Neural progenitor cell (in vitro differentiated cells): ENCODE results near the gene SLC47A1. TPM values are rescaled to one million over a fixed set of nuclear protein-coding genes. Genes with fewer than 3 reads are reported as not detected.
"Not testable (repeated sequence)": the region's sequence is repeated elsewhere in the genome, so short reads cannot be mapped to it uniquely, and the experiment has no call there.

ENCODE experiments used
- DNase-seq: peaks from one replicate; pipeline ENCODE4 v3.0.0-alpha.2; 2016; ENCODE audit warnings: low spot score
- H2AFZ ChIP-seq: fragments of 200-600 bp; sonication (generic); replicated peaks from 2 replicates; pipeline ENCODE4 v1.6.1; 2016; ENCODE audit warnings: antibody characterized with exemption
- H3F3A ChIP-seq: fragments of 200-600 bp; sonication (generic); 2 replicates; pipeline ENCODE4 v1.6.1; 2016; ENCODE audit warnings: antibody characterized with exemption, low read depth
- H3K27ac ChIP-seq: fragments of 200-600 bp; sonication (generic); 2 replicates; pipeline ENCODE4 v1.5.1; 2016; ENCODE audit warnings: mild to moderate bottlenecking
- H3K27me3 ChIP-seq: fragments of 200-600 bp; sonication (generic); 2 replicates; pipeline ENCODE4 v1.6.1; 2016; ENCODE audit warnings: mild to moderate bottlenecking, moderate library complexity
- H3K36me3 ChIP-seq: fragments of 200-600 bp; sonication (generic); 2 replicates; pipeline ENCODE4 v1.5.1; 2016
- H3K4me1 ChIP-seq: fragments of 200-600 bp; sonication (generic); 2 replicates; pipeline ENCODE4 v1.6.1; 2016; ENCODE audit warnings: mixed run types
- H3K4me2 ChIP-seq: fragments of 200-600 bp; sonication (generic); 2 replicates; pipeline ENCODE4 v1.6.1; 2016
- H3K4me3 ChIP-seq: fragments of 200-600 bp; sonication (generic); 2 replicates; pipeline ENCODE4 v1.5.1; 2016
- H3K79me2 ChIP-seq: fragments of 200-600 bp; sonication (generic); 2 replicates; pipeline ENCODE4 v1.6.1; 2016; ENCODE audit warnings: low read depth
- H3K9ac ChIP-seq: fragments of 200-600 bp; sonication (generic); 2 replicates; pipeline ENCODE4 v1.6.1; 2016
- H3K9me3 ChIP-seq: fragments of 200-600 bp; sonication (generic); 2 replicates; pipeline ENCODE4 v1.5.1; 2016; ENCODE audit warnings: low read depth
- H4K20me1 ChIP-seq: fragments of 200-600 bp; sonication (generic); 2 replicates; pipeline ENCODE4 v1.6.1; 2016; ENCODE audit warnings: low read depth
- H3K27ac Mint-ChIP-seq: 3 replicates; pipeline ENCODE4 v1.8.0; 2021; ENCODE audit warnings: mixed read lengths
- H3K27me3 Mint-ChIP-seq: 2 replicates; pipeline ENCODE4 v1.8.0; 2022; ENCODE audit warnings: low read depth, mild to moderate bottlenecking, inconsistent platforms, moderate library complexity, mixed read lengths; ENCODE audit not compliant: insufficient read depth
- H3K36me3 Mint-ChIP-seq: 3 replicates; pipeline ENCODE4 v1.8.0; 2021; ENCODE audit warnings: mixed read lengths
- H3K4me1 Mint-ChIP-seq: 3 replicates; pipeline ENCODE4 v1.8.0; 2021; ENCODE audit warnings: mixed read lengths
- H3K4me3 Mint-ChIP-seq: 3 replicates; pipeline ENCODE4 v1.8.0; 2021; ENCODE audit warnings: mild to moderate bottlenecking, moderate library complexity, mixed read lengths
- H3K9me3 Mint-ChIP-seq: 3 replicates; pipeline ENCODE4 v1.8.0; 2020; ENCODE audit warnings: mixed read lengths
- CTCF ChIP-seq: fragments of 200-600 bp; sonication (generic); IDR thresholded peaks from 2 replicates; pipeline ENCODE4 v1.5.1; 2017; ENCODE audit warnings: antibody characterized with exemption, mild to moderate bottlenecking
- EZH2 ChIP-seq: fragments of 200-600 bp; sonication (generic); IDR thresholded peaks from 2 replicates; pipeline ENCODE4 v1.6.1; 2017; ENCODE audit warnings: antibody characterized with exemption, mild to moderate bottlenecking, moderate library complexity
- EZH2phosphoT487 ChIP-seq: fragments of 200-600 bp; sonication (generic); IDR thresholded peaks from 2 replicates; pipeline ENCODE4 v1.6.1; 2017; ENCODE audit warnings: antibody characterized with exemption
- total RNA-seq: library from RNA; depleted of rRNA; stranded (reverse); fragments of >200 nt; gene quantifications from 2 replicates; pipeline ENCODE4 v1.2.3, GENCODE V29; 2015; ENCODE audit warnings: low replicate concordance

Gene SLC47A1
- total RNA-seq, 1 donor from 2014 or later, result 2.1 TPM

GRCh38 chr17:19520641-19521040 is 13.0 kb upstream of the SLC47A1 start:
- Histone ChIP-seq H3K79me2 (no peaks in the 10 kb centered on the region), H3K4me2 (no peak overlapping the region), H3K9ac (no peak overlapping the region), H3K4me1 (no peaks in the 10 kb centered on the region), H3K27me3 (no peaks in the 10 kb centered on the region), H4K20me1 (no peaks in the 10 kb centered on the region), H3K27ac (no peak overlapping the region), H3K9me3 (no peaks in the 10 kb centered on the region), H3K36me3 (no peaks in the 10 kb centered on the region), H3F3A (no peaks in the 10 kb centered on the region), H2AFZ (no peak overlapping the region), H3K4me3 (no peak overlapping the region)
- Mint-ChIP-seq H3K27ac (no peak overlapping the region), H3K4me3 (no peak overlapping the region), H3K27me3 (peaks cover 2% of the 10 kb centered on the region), H3K4me1 (no peaks in the 10 kb centered on the region), H3K36me3 (no peaks in the 10 kb centered on the region), H3K9me3 (no peaks in the 10 kb centered on the region)
- TF ChIP-seq EZH2 (no peak), CTCF (no peak), EZH2phosphoT487 (no peak)
- DNase-seq, result no peak

- Histone ChIP-seq H3K27me3 (no peaks in the 10 kb centered on the region), H4K20me1 (no peaks in the 10 kb centered on the region), H3K36me3 (no peaks in the 10 kb centered on the region), H3F3A (no peaks in the 10 kb centered on the region), H3K9ac (no peak overlapping the region), H3K9me3 (no peaks in the 10 kb centered on the region), H3K4me3 (no peak overlapping the region), H3K79me2 (no peaks in the 10 kb centered on the region), H3K27ac (no peak overlapping the region), H2AFZ (no peak overlapping the region), H3K4me1 (no peaks in the 10 kb centered on the region), H3K4me2 (no peak overlapping the region)
- H3K4me1 Mint-ChIP-seq, result no peaks in the 10 kb centered on the region
- no peak overlapping the region for H3K4me3 Mint-ChIP-seq
- no peak for DNase-seq
- no peaks in the 10 kb centered on the region for H3K36me3 Mint-ChIP-seq
- H3K27me3 Mint-ChIP-seq, result peaks cover 7% of the 10 kb centered on the region
- no peaks in the 10 kb centered on the region for H3K9me3 Mint-ChIP-seq
- no peak for TF ChIP-seq EZH2phosphoT487
- no peak for TF ChIP-seq EZH2
- no peak for TF ChIP-seq CTCF
- H3K27ac Mint-ChIP-seq, result no peak overlapping the region
Measured at GRCh38 chr17:19523690-19524089, 10.0 kb upstream of the SLC47A1 start.

DNA sequence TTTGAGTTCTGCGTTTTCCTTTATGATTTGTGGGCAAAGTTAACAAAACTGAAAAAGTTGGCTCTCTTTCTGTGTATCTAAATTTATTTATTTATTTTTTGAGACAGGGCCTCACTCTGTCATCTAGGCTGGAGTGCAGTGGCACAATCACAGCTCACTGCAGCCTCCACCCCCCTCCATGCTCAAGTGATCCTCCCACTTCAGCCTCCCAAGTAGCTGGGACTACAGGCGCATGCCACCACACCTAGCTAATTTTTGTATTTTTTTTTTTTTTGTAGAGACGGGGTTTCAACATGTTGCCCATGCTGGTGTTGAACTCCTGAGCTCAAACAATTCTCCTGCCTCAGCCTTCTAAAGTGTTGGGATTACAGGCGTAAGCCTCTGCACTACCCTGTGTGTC is 6.7 kb upstream of the SLC47A1 start:
- not testable (repeated sequence) for H3F3A ChIP-seq, H3K4me3 ChIP-seq, H3K4me1 ChIP-seq, H4K20me1 ChIP-seq, H3K9me3 ChIP-seq, H3K4me1 Mint-ChIP-seq, H2AFZ ChIP-seq, H3K9ac ChIP-seq, H3K36me3 ChIP-seq, H3K27ac Mint-ChIP-seq, H3K4me2 ChIP-seq, H3K27ac ChIP-seq, DNase-seq, H3K36me3 Mint-ChIP-seq, H3K4me3 Mint-ChIP-seq, H3K79me2 ChIP-seq, H3K27me3 Mint-ChIP-seq, H3K9me3 Mint-ChIP-seq
- H3K27me3 ChIP-seq, result peaks cover 13% of the 10 kb centered on the region

- H3K9me3 ChIP-seq, result no peaks in the 10 kb centered on the region
- H3K4me3 Mint-ChIP-seq, result no peak overlapping the region
- H3K36me3 Mint-ChIP-seq, result no peaks in the 10 kb centered on the region
- H3F3A ChIP-seq, result peaks cover 8% of the 10 kb centered on the region
- H3K4me1 ChIP-seq, result peaks cover 5% of the 10 kb centered on the region
- H3K9ac ChIP-seq, result no peak overlapping the region
- no peak overlapping the region for H3K4me3 ChIP-seq
- TF ChIP-seq EZH2phosphoT487, result no peak
- H3K27me3 ChIP-seq, result peaks cover 56% of the 10 kb centered on the region
- H3K4me2 ChIP-seq, result no peak overlapping the region
- peaks cover 2% of the 10 kb centered on the region for H3K9me3 Mint-ChIP-seq
- H3K27me3 Mint-ChIP-seq, result peaks cover 37% of the 10 kb centered on the region
- DNase-seq, result no peak
- H2AFZ ChIP-seq, result no peak overlapping the region
- no peaks in the 10 kb centered on the region for H4K20me1 ChIP-seq
- H3K27ac Mint-ChIP-seq, result no peak overlapping the region
- H3K36me3 ChIP-seq, result no peaks in the 10 kb centered on the region
- no peak overlapping the region for H3K27ac ChIP-seq
- no peaks in the 10 kb centered on the region for H3K79me2 ChIP-seq
- peaks cover 11% of the 10 kb centered on the region for H3K4me1 Mint-ChIP-seq
Measured at GRCh38 chr17:19531780-19532501, 1.7 kb upstream of the SLC47A1 start.
